ENCODE data around the gene LEFTY1. TPM values are rescaled to one million over a fixed set of nuclear protein-coding genes. Genes with fewer than 3 reads are reported as not detected.

The LEFTY1 gene
- total RNA-seq, 1 experiment from 2014 or later: not detected

DNA sequence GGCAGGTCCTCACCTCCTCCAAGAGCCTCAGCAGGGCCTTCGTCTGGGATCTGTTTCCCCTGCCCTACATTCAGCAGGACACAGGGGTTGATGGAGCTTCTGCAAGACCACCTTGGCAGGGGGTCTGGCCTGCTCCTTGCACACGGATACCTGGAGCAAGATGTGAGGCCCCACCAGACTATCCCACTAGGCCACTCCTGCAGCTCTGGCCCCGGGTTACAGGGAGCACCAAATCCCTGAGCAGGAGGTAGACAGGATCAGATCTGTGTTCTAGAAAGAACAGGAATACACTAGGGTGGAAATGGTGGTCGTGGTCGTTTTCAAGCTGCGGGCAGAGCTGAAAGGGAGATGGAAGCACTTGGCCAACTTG is 45.5 kb downstream of the LEFTY1 start:
- TF ChIP-seq, protein P1, sequence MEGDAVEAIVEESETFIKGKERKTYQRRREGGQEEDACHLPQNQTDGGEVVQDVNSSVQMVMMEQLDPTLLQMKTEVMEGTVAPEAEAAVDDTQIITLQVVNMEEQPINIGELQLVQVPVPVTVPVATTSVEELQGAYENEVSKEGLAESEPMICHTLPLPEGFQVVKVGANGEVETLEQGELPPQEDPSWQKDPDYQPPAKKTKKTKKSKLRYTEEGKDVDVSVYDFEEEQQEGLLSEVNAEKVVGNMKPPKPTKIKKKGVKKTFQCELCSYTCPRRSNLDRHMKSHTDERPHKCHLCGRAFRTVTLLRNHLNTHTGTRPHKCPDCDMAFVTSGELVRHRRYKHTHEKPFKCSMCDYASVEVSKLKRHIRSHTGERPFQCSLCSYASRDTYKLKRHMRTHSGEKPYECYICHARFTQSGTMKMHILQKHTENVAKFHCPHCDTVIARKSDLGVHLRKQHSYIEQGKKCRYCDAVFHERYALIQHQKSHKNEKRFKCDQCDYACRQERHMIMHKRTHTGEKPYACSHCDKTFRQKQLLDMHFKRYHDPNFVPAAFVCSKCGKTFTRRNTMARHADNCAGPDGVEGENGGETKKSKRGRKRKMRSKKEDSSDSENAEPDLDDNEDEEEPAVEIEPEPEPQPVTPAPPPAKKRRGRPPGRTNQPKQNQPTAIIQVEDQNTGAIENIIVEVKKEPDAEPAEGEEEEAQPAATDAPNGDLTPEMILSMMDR (IDR thresholded peaks at IDR 0.05; ENCODE audit: insufficient read depth in 1 of 2, low read depth in 1 of 2, low read length in 1 of 2, severe bottlenecking in 1 of 2, unreplicated experiment in 1 of 2): no peak
- H3K27me3 ChIP-seq (replicated peaks; ENCODE audit: control insufficient read depth, insufficient read depth, low read length): no peaks in the 10 kb centered on the region
- H3K4me1 Mint-ChIP-seq (ENCODE audit: low read depth, unreplicated experiment): no peaks in the 10 kb centered on the region
- intact Hi-C loops (cut with micrococcal nuclease; ENCODE audit: unreplicated experiment): loop anchor here (10.0 kb wide), 1 partner anchor 289 kb away; no protein-coding TSS in a partner anchor
- no peak overlapping the region for H3K4me3 ChIP-seq (ENCODE audit: low read depth, low read length)
- ChIA-PET CTCF (no interaction called here), POLR2A (no interaction called here)
- peak overlapping the region; percentile 36 for H3K27ac Mint-ChIP-seq (ENCODE audit: unreplicated experiment)
- DNase-seq: no peak
- H3K9me3 ChIP-seq: no peaks in the 10 kb centered on the region
- H3K36me3 ChIP-seq (ENCODE audit: control insufficient read depth, insufficient read depth, low read length): peaks cover 2% of the 10 kb centered on the region; the same call in 1 of the 2 replicates
- no peaks in the 10 kb centered on the region for H3K27me3 Mint-ChIP-seq (ENCODE audit: insufficient read depth, unreplicated experiment)
- peaks cover 73% of the 10 kb centered on the region for H3K36me3 Mint-ChIP-seq (ENCODE audit: insufficient read depth, unreplicated experiment)
- H3K9me3 Mint-ChIP-seq (ENCODE audit: unreplicated experiment): no peaks in the 10 kb centered on the region
- no TSS peak for BruUV-seq (replicated peaks)
- no peaks in the 10 kb centered on the region for H3K4me1 ChIP-seq
- no peak overlapping the region for H3K4me3 Mint-ChIP-seq (ENCODE audit: unreplicated experiment)

GRCh38 chr1:225842788-225843425 is 46.0 kb downstream of the LEFTY1 start:
- no TSS peak for BruUV-seq (replicated peaks)
- ChIA-PET CTCF (interaction anchor here (0.7 kb wide), 1 partner anchor 65 kb away, joined by 3 read pairs; the partner anchor contains the start of gene SRP9), POLR2A (no interaction called here)
- Mint-ChIP-seq H3K36me3 (ENCODE audit: insufficient read depth, unreplicated experiment) (peaks cover 72% of the 10 kb centered on the region), H3K27me3 (ENCODE audit: insufficient read depth, unreplicated experiment) (no peaks in the 10 kb centered on the region), H3K4me1 (ENCODE audit: low read depth, unreplicated experiment) (no peaks in the 10 kb centered on the region), H3K27ac (ENCODE audit: unreplicated experiment) (peak overlapping the region; percentile 36), H3K4me3 (ENCODE audit: unreplicated experiment) (no peak overlapping the region), H3K9me3 (ENCODE audit: unreplicated experiment) (no peaks in the 10 kb centered on the region)
- TF ChIP-seq, protein P1 (IDR thresholded peaks at IDR 0.05; ENCODE audit: insufficient read depth in 1 of 2, low read depth in 1 of 2, low read length in 1 of 2, severe bottlenecking in 1 of 2, unreplicated experiment in 1 of 2): no peak
- DNase-seq: no peak
- H3K4me1 ChIP-seq: no peaks in the 10 kb centered on the region
- no peaks in the 10 kb centered on the region for H3K9me3 ChIP-seq
- intact Hi-C loops (cut with micrococcal nuclease; ENCODE audit: unreplicated experiment): loop anchor here (10.0 kb wide), 1 partner anchor 288 kb away; no protein-coding TSS in a partner anchor
- H3K27me3 ChIP-seq (replicated peaks; ENCODE audit: control insufficient read depth, insufficient read depth, low read length): no peaks in the 10 kb centered on the region
- H3K4me3 ChIP-seq (ENCODE audit: low read depth, low read length): no peak overlapping the region
- H3K36me3 ChIP-seq (ENCODE audit: control insufficient read depth, insufficient read depth, low read length): peaks cover 2% of the 10 kb centered on the region; the same call in 1 of the 2 replicates

- no peaks in the 10 kb centered on the region for H3K4me1 ChIP-seq
- H3K27ac Mint-ChIP-seq (ENCODE audit: unreplicated experiment): no peak overlapping the region
- TF ChIP-seq, protein P1 (IDR thresholded peaks at IDR 0.05; ENCODE audit: insufficient read depth in 1 of 2, low read depth in 1 of 2, low read length in 1 of 2, severe bottlenecking in 1 of 2, unreplicated experiment in 1 of 2): no peak
- H3K4me3 ChIP-seq (ENCODE audit: low read depth, low read length): no peak overlapping the region
- BruUV-seq (replicated peaks): no TSS peak
- no peak overlapping the region for H3K4me3 Mint-ChIP-seq (ENCODE audit: unreplicated experiment)
- H3K9me3 ChIP-seq: no peaks in the 10 kb centered on the region
- no peaks in the 10 kb centered on the region for H3K9me3 Mint-ChIP-seq (ENCODE audit: unreplicated experiment)
- H3K4me1 Mint-ChIP-seq (ENCODE audit: low read depth, unreplicated experiment): no peaks in the 10 kb centered on the region
- DNase-seq: no peak
- peaks cover 66% of the 10 kb centered on the region for H3K36me3 Mint-ChIP-seq (ENCODE audit: insufficient read depth, unreplicated experiment)
- CTCF ChIA-PET: interaction anchor here (0.7 kb wide), 1 partner anchor 64 kb away, joined by 3 read pairs; the partner anchor contains the start of gene SRP9
- POLR2A ChIA-PET: no interaction called here
- intact Hi-C loops (cut with micrococcal nuclease; ENCODE audit: unreplicated experiment): loop anchor here (10.0 kb wide), 1 partner anchor 287 kb away; no protein-coding TSS in a partner anchor
- peaks cover 2% of the 10 kb centered on the region; the same call in 1 of the 2 replicates for H3K36me3 ChIP-seq (ENCODE audit: control insufficient read depth, insufficient read depth, low read length)
- H3K27me3 ChIP-seq (replicated peaks; ENCODE audit: control insufficient read depth, insufficient read depth, low read length): no peaks in the 10 kb centered on the region
- H3K27me3 Mint-ChIP-seq (ENCODE audit: insufficient read depth, unreplicated experiment): no peaks in the 10 kb centered on the region
Observed at GRCh38 chr1:225842074-225842473, 46.9 kb downstream of the LEFTY1 start.

Measured in Caco-2 (cell line).